NCI-H748 treated with DMSO at 0.1 percent for 48 hours (cell line): ENCODE measurements around the gene JAKMIP3.

ENCODE experiments used
- DNase-seq: peaks from one replicate; lab custom pipeline; 2025; lab: John Stamatoyannopoulos, UW

Gene JAKMIP3

GRCh38 chr10:132065491-132066105, at the start of gene JAKMIP3:
TSS of gene JAKMIP3 (plus strand) at chr10:132065946. CDS start at chr10:132104809, 38,863 bp downstream.
- no peak for DNase-seq

- DNase-seq, result no peak
Measured at GRCh38 chr10:132016514-132016913, 49.2 kb upstream of the JAKMIP3 start.

GRCh38 chr10:132018446-132018845, 47.3 kb upstream of the JAKMIP3 start:
- DNase-seq, result no peak

GRCh38 chr10:132019366-132019765, 46.4 kb upstream of the JAKMIP3 start:
- DNase-seq, result no peak

- DNase-seq, result no peak
Measured at GRCh38 chr10:132020456-132020855, 45.3 kb upstream of the JAKMIP3 start.

GRCh38 chr10:132021046-132021445, 44.7 kb upstream of the JAKMIP3 start:
- no peak for DNase-seq

- no peak for DNase-seq
Measured at GRCh38 chr10:132021504-132022143, 44.1 kb upstream of the JAKMIP3 start.

- no peak for DNase-seq
Measured at GRCh38 chr10:132022241-132022640, 43.5 kb upstream of the JAKMIP3 start.

- DNase-seq, result peak; percentile 36
Measured at GRCh38 chr10:132023092-132023811, 42.5 kb upstream of the JAKMIP3 start.

GRCh38 chr10:132027423-132027983, 38.2 kb upstream of the JAKMIP3 start:
- no peak for DNase-seq

- no peak for DNase-seq
Measured at GRCh38 chr10:132028706-132029105, 37.0 kb upstream of the JAKMIP3 start.

- DNase-seq, result no peak
Measured at GRCh38 chr10:132030898-132031463, 34.8 kb upstream of the JAKMIP3 start.

GRCh38 chr10:132033632-132034031, 32.1 kb upstream of the JAKMIP3 start:
- no peak for DNase-seq

GRCh38 chr10:132035476-132035875, 30.3 kb upstream of the JAKMIP3 start:
- DNase-seq, result no peak

GRCh38 chr10:132036153-132036886, 29.4 kb upstream of the JAKMIP3 start:
- DNase-seq, result no peak

GRCh38 chr10:132036887-132037675, 28.7 kb upstream of the JAKMIP3 start:
- DNase-seq, result no peak

- no peak for DNase-seq
Measured at GRCh38 chr10:132037676-132037975, 28.1 kb upstream of the JAKMIP3 start.

- no peak for DNase-seq
Measured at GRCh38 chr10:132039371-132039770, 26.4 kb upstream of the JAKMIP3 start.

GRCh38 chr10:132040046-132040445, 25.7 kb upstream of the JAKMIP3 start:
- no peak for DNase-seq

- DNase-seq, result no peak
Measured at GRCh38 chr10:132041340-132041739, 24.4 kb upstream of the JAKMIP3 start.
